ENCODE data around the gene PARP14. TPM values are rescaled to one million over a fixed set of nuclear protein-coding genes. Genes with fewer than 3 reads are reported as not detected.

The PARP14 gene
- total and polyA plus RNA-seq, 2 experiments from 2014 or later: 8.5 to 33.1 TPM

- DNase-seq (ENCODE audit: low spot score): no peak
- Histone ChIP-seq H3K9me3 (ENCODE audit: low read depth) (no peaks in the 10 kb centered on the region), H3K4me1 (ENCODE audit: insufficient read depth) (no peaks in the 10 kb centered on the region), H3K36me3 (replicated peaks; ENCODE audit: insufficient read depth, low read depth) (no peaks in the 10 kb centered on the region), H3K4me3 (no peak overlapping the region), H3K27ac (no peak overlapping the region), H4K20me1 (ENCODE audit: insufficient read depth, poor library complexity, severe bottlenecking) (no peaks in the 10 kb centered on the region), H3K79me2 (no peaks in the 10 kb centered on the region), H3K9me2 (replicated peaks; ENCODE audit: insufficient read depth) (no peaks in the 10 kb centered on the region), H3K27me3 (no peaks in the 10 kb centered on the region), H3K4me2 (no peak overlapping the region), H2AFZ (no peak overlapping the region)
- 94% methylated on average over 9 of the region's 9 CpGs for WGBS (ENCODE audit: low lambda C conversion rate, missing lambda C conversion rate)
- no peak for TF ChIP-seq EZH2phosphoT487 (IDR thresholded peaks at IDR 0.05; ENCODE audit: low read depth, severe bottlenecking, unreplicated experiment)
- TF ChIP-seq EZH2 (IDR thresholded peaks at IDR 0.05; ENCODE audit: borderline replicate concordance): no peak
- TF ChIP-seq CTCF (IDR thresholded peaks at IDR 0.05; ENCODE audit: poor library complexity): no peak
These were observed 47.1 kb downstream of the PARP14 start for GRCh38 chr3:122727766-122728165.

DNA sequence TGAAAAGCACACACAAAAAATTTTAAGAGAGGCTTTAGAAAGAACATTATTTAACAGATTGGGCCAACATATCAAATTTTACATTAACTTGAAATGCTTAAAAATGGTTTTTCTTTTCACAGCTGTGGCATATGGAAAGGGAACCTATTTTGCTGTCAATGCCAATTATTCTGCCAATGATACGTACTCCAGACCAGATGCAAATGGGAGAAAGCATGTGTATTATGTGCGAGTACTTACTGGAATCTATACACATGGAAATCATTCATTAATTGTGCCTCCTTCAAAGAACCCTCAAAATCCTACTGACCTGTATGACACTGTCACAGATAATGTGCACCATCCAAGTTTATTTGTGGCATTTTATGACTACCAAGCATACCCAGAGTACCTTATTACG is 47.5 kb downstream of the PARP14 start:
- no peaks in the 10 kb centered on the region for H3K36me3 ChIP-seq (replicated peaks; ENCODE audit: insufficient read depth, low read depth)
- H3K4me2 ChIP-seq: no peak overlapping the region
- H3K9me3 ChIP-seq (ENCODE audit: low read depth): no peaks in the 10 kb centered on the region
- H4K20me1 ChIP-seq (ENCODE audit: insufficient read depth, poor library complexity, severe bottlenecking): no peaks in the 10 kb centered on the region
- 85% methylated on average over 3 of the region's 3 CpGs for WGBS (ENCODE audit: low lambda C conversion rate, missing lambda C conversion rate)
- TF ChIP-seq EZH2 (IDR thresholded peaks at IDR 0.05; ENCODE audit: borderline replicate concordance) (no peak), EZH2phosphoT487 (IDR thresholded peaks at IDR 0.05; ENCODE audit: low read depth, severe bottlenecking, unreplicated experiment) (no peak), CTCF (IDR thresholded peaks at IDR 0.05; ENCODE audit: poor library complexity) (no peak)
- no peaks in the 10 kb centered on the region for H3K27me3 ChIP-seq
- no peaks in the 10 kb centered on the region for H3K9me2 ChIP-seq (replicated peaks; ENCODE audit: insufficient read depth)
- DNase-seq (ENCODE audit: low spot score): no peak
- H3K27ac ChIP-seq: no peak overlapping the region
- no peak overlapping the region for H3K4me3 ChIP-seq
- H3K79me2 ChIP-seq: no peaks in the 10 kb centered on the region
- no peaks in the 10 kb centered on the region for H3K4me1 ChIP-seq (ENCODE audit: insufficient read depth)
- no peak overlapping the region for H2AFZ ChIP-seq

GRCh38 chr3:122728756-122729514 is 48.3 kb downstream of the PARP14 start:
- Histone ChIP-seq H4K20me1 (ENCODE audit: insufficient read depth, poor library complexity, severe bottlenecking) (no peaks in the 10 kb centered on the region), H3K4me2 (no peak overlapping the region), H3K4me1 (ENCODE audit: insufficient read depth) (no peaks in the 10 kb centered on the region), H3K27ac (no peak overlapping the region), H3K9me2 (replicated peaks; ENCODE audit: insufficient read depth) (no peaks in the 10 kb centered on the region), H3K4me3 (no peak overlapping the region), H3K79me2 (no peaks in the 10 kb centered on the region), H2AFZ (no peak overlapping the region), H3K36me3 (replicated peaks; ENCODE audit: insufficient read depth, low read depth) (no peaks in the 10 kb centered on the region), H3K9me3 (ENCODE audit: low read depth) (no peaks in the 10 kb centered on the region), H3K27me3 (no peaks in the 10 kb centered on the region)
- TF ChIP-seq EZH2 (IDR thresholded peaks at IDR 0.05; ENCODE audit: borderline replicate concordance) (no peak), CTCF (IDR thresholded peaks at IDR 0.05; ENCODE audit: poor library complexity) (no peak), EZH2phosphoT487 (IDR thresholded peaks at IDR 0.05; ENCODE audit: low read depth, severe bottlenecking, unreplicated experiment) (no peak)
- no peak for DNase-seq (ENCODE audit: low spot score)
- 95% methylated on average over 8 of the region's 8 CpGs for WGBS (ENCODE audit: low lambda C conversion rate, missing lambda C conversion rate)

All from hepatocyte (in vitro differentiated cells).